Left renal cortex interstitium (tissue), 4 donors: Measurements from ENCODE around the gene PLCB2. TPM values are rescaled to one million over a fixed set of nuclear protein-coding genes. Genes with fewer than 3 reads are reported as not detected.

Experiments
- DNase-seq, 4 donors: peaks; one replicate each; pipeline ENCODE4 v3.0.0-alpha.2; 2013; ENCODE audit warnings: low read depth in 4 of 4, low spot score in 2 of 4, missing footprints in 1 of 4
- polyA plus RNA-seq, 4 donors: library from polyadenylated mRNA; unstranded; fragments of 120-200 nt; gene quantifications; one replicate each; pipeline ENCODE4 v1.2.1, GENCODE V29; 2013; ENCODE audit not compliant: insufficient read length in 4 of 4

The PLCB2 gene
- polyA plus RNA-seq, 4 donors, result 6.3 to 13.2 (median 11.7) TPM

DNA sequence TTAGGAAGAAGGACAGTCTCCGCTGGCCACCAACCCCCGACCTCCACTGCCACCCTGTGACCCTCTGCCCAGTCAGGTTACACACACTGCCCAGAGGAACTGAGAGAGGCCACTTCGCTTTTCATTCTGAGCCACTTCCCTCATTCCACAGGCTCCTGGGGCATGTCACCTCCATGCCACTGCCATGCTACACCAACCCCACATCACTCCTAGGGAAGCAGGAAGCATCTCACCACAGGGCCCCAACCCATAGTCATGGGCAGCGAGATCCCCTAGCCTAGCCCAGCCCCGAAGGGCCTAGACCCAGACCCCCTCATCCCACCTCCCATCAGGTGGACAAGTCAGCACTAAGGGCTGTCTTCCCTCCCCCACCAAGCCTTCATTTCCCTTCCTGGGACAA, 1.4 kb downstream of the PLCB2 start:
- DNase-seq, result no peak

DNA sequence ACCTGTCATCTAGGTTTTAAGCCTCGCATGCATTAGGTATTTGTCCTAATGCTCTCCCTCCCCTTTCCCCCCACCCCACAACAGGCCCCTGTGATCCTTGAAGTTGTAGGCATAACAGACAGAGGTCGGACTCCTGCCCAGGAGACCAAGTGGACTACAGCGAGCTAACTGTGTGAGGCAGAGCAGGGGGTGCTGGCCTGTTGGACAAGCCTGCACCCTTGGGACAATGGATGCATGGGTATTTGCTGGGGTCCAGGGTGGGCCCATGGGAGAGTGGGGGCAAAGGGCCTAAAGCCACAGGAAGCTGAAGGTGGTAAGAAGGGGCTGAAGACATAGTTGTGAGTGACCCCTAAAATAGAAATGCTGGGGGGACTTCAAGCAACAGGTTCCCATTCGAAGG, 2.5 kb downstream of the PLCB2 start:
- DNase-seq, result no peak

- no peak for DNase-seq
Observed at GRCh38 chr15:40303576-40303975, 4.2 kb downstream of the PLCB2 start.

GRCh38 chr15:40302981-40303380, 4.8 kb downstream of the PLCB2 start:
- no peak for DNase-seq

DNA sequence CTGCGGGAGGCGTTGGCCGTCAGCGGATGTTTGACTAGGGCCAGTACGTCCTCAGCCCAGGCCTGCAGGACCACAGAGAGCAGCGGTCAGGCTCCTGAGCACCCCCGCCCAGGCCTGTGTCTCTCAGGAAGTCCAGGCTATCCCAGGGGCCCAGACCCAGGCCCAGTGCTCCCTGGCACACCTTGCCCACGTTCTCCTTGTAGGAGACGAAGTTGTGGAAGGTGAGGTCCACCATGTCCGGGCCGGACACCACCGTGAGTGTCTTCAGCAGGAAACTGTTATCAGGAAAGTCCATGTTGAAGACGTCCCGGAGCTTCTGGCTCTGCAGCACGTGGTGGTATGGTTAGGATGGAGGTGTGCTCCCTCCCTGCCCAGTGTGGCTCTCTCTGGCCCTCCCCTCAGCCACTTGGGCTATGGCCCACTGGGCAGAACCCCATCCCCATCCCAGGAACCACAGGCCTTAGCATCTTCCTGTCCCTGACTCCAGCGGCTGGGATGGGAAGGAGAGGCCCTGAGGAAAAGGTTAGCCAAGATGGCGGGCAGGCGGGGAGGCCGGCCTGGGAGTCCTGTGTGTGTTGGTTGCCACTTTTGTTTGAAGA, 5.3 kb downstream of the PLCB2 start:
- DNase-seq, result no peak

DNA sequence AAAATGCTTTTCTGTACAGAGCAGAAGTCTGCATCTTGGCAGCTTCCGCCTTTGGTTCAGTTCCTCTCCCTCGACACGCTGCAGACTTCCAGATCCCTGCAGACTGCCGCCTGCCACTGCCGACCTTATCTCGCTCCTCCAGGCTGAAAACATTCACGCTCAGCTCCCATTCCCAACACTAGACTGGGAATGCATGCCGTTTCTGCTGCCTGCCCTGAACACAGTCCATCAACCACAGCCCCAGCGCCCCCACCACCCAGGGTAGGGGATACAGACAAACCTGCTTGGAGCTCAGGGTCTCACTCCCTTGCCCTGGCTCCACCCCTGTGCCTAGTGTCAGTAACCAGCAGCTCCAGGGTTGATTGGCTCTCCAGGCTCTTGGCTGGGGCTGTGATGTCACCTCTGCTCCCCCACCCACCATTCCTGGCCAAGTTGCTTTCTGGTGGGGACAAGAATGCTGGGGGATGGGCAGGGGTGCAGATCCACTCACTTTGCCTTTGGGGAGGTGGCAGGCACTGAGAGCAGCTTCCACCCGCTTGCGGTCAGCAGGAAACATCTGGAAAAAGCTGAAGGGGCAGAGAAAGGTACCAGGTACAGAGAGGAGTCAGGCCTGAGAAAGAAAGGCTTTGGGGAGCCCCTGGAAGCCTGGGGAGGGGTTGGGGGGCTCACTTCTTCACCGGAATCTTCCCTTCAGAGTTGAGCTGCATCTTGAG, 6.1 kb downstream of the PLCB2 start:
- no peak for DNase-seq

GRCh38 chr15:40300771-40301170, 7.0 kb downstream of the PLCB2 start:
- DNase-seq, result no peak

- no peak for DNase-seq
Observed at GRCh38 chr15:40300367-40300766, 7.4 kb downstream of the PLCB2 start.

DNA sequence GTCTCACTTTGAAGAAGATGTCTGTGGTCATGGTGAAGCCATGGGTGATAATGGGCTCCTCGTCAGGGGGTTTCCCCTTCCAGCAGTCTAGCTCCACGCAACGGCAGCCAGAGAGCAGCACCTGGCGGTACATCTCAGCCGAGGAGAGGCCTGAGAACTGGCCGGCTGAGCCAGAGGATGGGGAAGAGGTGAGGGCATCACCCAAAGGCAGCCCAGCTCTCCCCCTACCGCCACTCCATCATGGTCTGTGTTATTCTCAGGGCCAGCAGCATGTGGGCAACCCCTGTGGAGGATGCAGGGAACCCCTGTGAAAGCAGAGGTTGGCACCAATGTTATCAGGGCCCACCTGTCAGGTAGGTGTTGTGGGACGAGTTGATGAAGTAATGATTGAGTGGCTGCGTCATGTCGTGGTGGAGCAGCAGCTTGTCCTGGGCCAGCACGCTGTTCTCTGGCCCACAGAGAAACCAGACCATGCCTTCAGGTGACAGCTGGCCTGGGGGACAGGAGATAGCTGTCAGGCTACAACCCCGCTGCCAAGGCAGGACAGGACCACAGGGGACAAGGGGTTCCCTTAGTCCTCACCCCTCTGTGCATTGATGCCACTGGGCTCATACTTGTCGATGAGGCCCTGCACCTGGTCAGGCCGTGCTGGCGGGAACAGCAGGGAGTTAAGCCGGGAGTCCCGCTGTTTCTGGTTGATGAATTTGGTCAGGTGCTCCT, 9.4 kb downstream of the PLCB2 start:
- no peak for DNase-seq

DNA sequence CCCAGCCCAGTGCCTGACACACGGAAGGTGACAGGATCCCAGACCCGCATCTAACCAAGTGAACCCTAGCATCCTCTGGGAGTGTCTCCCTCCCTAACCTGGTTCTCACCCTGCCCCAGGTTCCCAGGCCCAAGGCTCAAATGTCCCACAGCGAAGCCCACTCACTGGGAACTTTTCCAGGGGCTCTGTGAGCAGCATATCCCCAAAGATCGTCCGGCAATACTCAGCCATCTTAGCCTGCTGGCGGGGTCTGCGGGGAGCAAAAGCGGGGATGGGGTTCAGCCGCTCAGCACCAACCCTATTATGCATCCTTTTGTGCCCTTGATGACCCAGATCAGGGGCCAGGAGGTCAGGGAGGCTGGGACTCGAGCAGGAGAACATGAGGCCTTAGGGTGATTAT, 10.4 kb downstream of the PLCB2 start:
- DNase-seq, result no peak

GRCh38 chr15:40296561-40297230, 11.0 kb downstream of the PLCB2 start:
- DNase-seq, result no peak

- DNase-seq, result no peak
Observed at GRCh38 chr15:40295877-40296560, 11.7 kb downstream of the PLCB2 start.

GRCh38 chr15:40295297-40295696, 12.4 kb downstream of the PLCB2 start:
- no peak for DNase-seq

GRCh38 chr15:40293905-40294895, 13.5 kb downstream of the PLCB2 start:
- no peak for DNase-seq

DNA sequence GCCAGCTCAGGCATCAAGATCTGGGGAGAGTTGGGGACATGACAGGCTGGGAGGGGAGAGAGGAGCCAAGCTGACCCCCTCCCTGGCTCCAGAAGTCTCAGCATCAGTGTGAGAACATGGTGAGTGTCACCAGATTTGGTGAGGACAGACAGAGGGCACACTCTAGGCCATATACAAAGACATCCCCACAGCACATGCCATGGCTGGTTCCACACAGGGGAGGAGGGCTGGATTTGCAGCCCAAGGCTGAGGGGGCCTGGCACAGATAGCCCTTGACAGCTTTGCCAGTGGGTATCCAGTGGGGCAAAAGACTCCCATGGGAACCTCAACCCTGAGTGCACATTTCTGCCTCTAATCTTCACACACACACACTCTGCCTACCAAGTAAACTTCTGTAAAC, 14.7 kb downstream of the PLCB2 start:
- DNase-seq, result no peak

DNA sequence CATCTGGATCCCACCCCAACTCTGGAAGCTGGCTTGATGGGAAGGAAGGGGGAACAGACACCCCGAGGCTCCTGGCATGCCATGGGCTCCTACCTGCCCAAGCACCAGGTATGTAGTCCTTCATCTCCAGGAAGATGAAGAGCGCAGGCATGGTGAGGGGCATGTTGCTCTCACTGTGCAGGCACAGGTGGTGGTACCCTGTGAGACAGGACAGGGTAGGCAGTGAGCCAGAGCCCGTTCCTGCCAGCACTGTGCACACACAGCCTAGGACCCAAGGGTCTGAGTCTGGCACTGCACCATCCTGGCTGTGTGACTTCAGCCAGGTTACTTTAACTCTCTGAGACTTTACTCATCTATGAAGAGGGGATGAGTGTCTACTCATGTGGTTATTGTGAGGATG, 15.5 kb downstream of the PLCB2 start:
- no peak for DNase-seq

DNA sequence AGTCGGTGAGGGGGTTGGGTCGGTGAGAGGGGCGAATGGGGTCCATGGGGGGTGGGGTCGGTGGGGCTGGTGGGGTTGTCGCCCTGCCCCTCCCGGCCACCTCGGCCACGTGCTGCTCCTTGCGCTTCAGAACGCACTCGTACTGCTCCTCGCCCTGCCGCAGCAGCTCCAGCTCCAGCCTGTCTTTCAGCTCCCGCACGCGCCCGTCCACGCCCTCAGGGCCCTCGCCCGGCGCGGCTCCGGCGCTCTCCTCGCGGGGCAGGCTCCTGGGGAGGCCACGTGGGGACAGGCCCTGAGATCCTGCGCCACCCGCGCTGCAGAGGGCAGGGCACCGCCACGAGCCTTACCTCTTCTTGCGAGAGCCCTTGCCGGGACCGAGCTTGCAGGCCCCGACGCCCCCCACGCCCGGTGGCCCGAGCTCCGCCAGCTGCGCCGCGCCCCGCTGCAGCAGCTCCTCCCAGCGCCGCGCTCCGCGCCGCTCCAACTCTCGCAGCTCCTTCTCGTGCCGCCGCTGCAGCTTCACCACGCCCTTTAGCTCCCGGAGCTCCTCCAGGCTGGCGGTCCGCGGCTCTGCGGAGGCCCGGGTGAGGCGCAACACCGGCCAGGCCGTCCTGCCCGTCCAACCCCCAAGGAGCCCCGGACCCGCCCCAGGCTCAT, 16.7 kb downstream of the PLCB2 start:
- no peak for DNase-seq

- no peak for DNase-seq
Observed at GRCh38 chr15:40290545-40290917, 17.2 kb downstream of the PLCB2 start.

DNA sequence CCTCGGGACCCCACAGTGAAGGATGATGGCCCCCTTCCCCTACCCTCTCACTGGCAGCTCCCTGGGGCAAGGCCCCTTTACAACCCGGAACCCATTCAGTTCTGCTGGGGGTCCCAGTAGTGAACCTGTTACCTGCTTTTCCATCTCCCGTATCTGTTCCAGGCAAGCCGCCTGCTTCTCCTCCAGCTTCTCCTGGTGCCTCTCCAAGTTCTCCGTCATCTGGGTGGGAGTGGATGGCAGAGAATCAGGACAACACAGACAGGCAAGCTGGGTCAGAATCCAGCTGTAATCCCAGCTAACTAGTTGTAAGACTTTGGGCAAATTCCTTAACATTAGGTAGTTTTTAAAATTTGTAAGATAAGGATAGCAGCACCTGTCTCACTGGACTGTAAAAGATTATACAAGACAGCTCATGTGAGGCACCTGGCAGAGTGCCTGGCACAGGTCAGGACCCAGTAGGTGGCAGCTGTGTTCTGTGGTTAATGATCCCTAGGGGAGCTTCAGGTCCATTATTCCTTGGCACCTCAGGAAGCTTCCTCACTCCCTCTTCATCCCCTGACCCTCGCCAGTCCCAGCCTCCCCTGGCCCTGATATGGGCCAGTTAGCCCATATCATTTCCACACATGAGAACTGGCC, 18.5 kb downstream of the PLCB2 start:
- no peak for DNase-seq
